WTC11 (cell line): Measurements from ENCODE around the gene SETD7. TPM values are rescaled to one million over a fixed set of nuclear protein-coding genes. Genes with fewer than 3 reads are reported as not detected.
A peak's percentile ranks its signal among the peaks of the same experiment; 100 is the strongest.

Experiments used
- ATAC-seq: fragments of 200-7000 bp; cut with Tn5 transposase; 2 replicates; pipeline ENCODE4 v1.10.0; 2021; ENCODE audit warnings: mild to moderate bottlenecking, moderate library complexity
- CTCF ChIA-PET: fragments of 300-600 bp; sonication (Branson Sonifier 250); formaldehyde crosslinking; loops from one replicate; lab custom pipeline; 2021; ENCODE audit warnings: antibody characterized with exemption; lab: Charles Lee
- POLR2A ChIA-PET: fragments of 350-600 bp; sonication (Branson Sonifier 250); formaldehyde crosslinking; loops from one replicate; lab custom pipeline; 2021; ENCODE audit warnings: antibody characterized with exemption; lab: Charles Lee
- DNase-seq: peaks from one replicate; pipeline ENCODE4 v3.0.0; 2021; ENCODE audit warnings: low spot score
- H3K27ac Mint-ChIP-seq: 2 replicates; pipeline ENCODE4 v1.8.0; 2021; ENCODE audit warnings: mixed read lengths
- H3K27me3 Mint-ChIP-seq: 2 replicates; pipeline ENCODE4 v1.8.0; 2021; ENCODE audit warnings: low read depth, mild to moderate bottlenecking, moderate library complexity, mixed read lengths
- H3K36me3 Mint-ChIP-seq: 2 replicates; pipeline ENCODE4 v1.8.0; 2021; ENCODE audit warnings: mixed read lengths
- H3K4me1 Mint-ChIP-seq: 2 replicates; pipeline ENCODE4 v1.8.0; 2022; ENCODE audit warnings: mixed read lengths
- H3K4me3 Mint-ChIP-seq: 2 replicates; pipeline ENCODE4 v1.8.0; 2021; ENCODE audit warnings: mild to moderate bottlenecking, moderate library complexity, mixed read lengths
- H3K9me3 Mint-ChIP-seq: 2 replicates; pipeline ENCODE4 v1.8.0; 2021; ENCODE audit warnings: mixed read lengths
- ETV6 ChIP-seq: sonication (generic); formaldehyde crosslinking; IDR thresholded peaks from 2 replicates; pipeline ENCODE4 v1.8.1; 2022; ENCODE audit warnings: mild to moderate bottlenecking, missing genetic modification reagents
- MAX ChIP-seq: sonication (generic); formaldehyde crosslinking; IDR thresholded peaks from 2 replicates; pipeline ENCODE4 v1.8.0; 2022; ENCODE audit warnings: mild to moderate bottlenecking, missing genetic modification reagents
- MXD4 ChIP-seq: fragments of 250-450 bp; sonication (Bioruptor Pico); IDR thresholded peaks from 2 replicates; pipeline ENCODE4 v1.8.0; 2021; ENCODE audit warnings: mild to moderate bottlenecking, moderate library complexity, borderline replicate concordance
- PREB ChIP-seq: sonication (generic); formaldehyde crosslinking; IDR thresholded peaks from 2 replicates; pipeline ENCODE4 v1.8.1; 2022; ENCODE audit warnings: mild to moderate bottlenecking, missing genetic modification reagents, moderate library complexity, borderline replicate concordance
- TEAD1 ChIP-seq: sonication (generic); formaldehyde crosslinking; IDR thresholded peaks from 2 replicates; pipeline ENCODE4 v1.8.0; 2022; ENCODE audit warnings: mild to moderate bottlenecking, missing genetic modification reagents
- TEAD4 ChIP-seq: sonication (generic); formaldehyde crosslinking; IDR thresholded peaks from 2 replicates; pipeline ENCODE4 v1.8.0; 2022; ENCODE audit warnings: mild to moderate bottlenecking, missing genetic modification reagents
- ZBTB43 ChIP-seq: sonication (generic); formaldehyde crosslinking; IDR thresholded peaks from 2 replicates; pipeline ENCODE4 v1.8.1; 2023; ENCODE audit warnings: mild to moderate bottlenecking, missing genetic modification reagents
- ZMAT4 ChIP-seq: fragments of 250-450 bp; sonication (Bioruptor Pico); IDR thresholded peaks from 2 replicates; pipeline ENCODE4 v1.9.0; 2021; ENCODE audit warnings: mild to moderate bottlenecking
- ZNF281 ChIP-seq: sonication (generic); formaldehyde crosslinking; IDR thresholded peaks from 2 replicates; pipeline ENCODE4 v1.8.0; 2023; ENCODE audit warnings: mild to moderate bottlenecking, missing genetic modification reagents
- ZNF512 ChIP-seq: sonication (generic); formaldehyde crosslinking; IDR thresholded peaks from 2 replicates; pipeline ENCODE4 v1.8.1; 2022; ENCODE audit warnings: missing genetic modification reagents, borderline replicate concordance
- ZNF532 ChIP-seq: fragments of 250-450 bp; sonication (Bioruptor Pico); IDR thresholded peaks from 2 replicates; pipeline ENCODE4 v1.9.0; 2021; ENCODE audit warnings: mild to moderate bottlenecking, borderline replicate concordance
- ZSCAN18 ChIP-seq: fragments of 250-450 bp; sonication (Bioruptor Pico); IDR thresholded peaks from 2 replicates; pipeline ENCODE4 v2.1.2; 2022; ENCODE audit warnings: mild to moderate bottlenecking, moderate library complexity
- total RNA-seq: library from RNA; stranded (reverse); gene quantifications from 3 replicates; pipeline ENCODE4 v1.2.3, GENCODE V29; 2021

SETD7 gene
- total RNA-seq, 1 experiment from 2014 or later: 5.6 TPM

GRCh38 chr4:139562067-139562684 lies 6.2 kb upstream of the SETD7 start (continued):
- no peak for TF ChIP-seq PREB (CRISPR knock-in tag)
- TF ChIP-seq ZNF512 (CRISPR knock-in tag): no peak
- TF ChIP-seq, all 79 proteins: peak for 0

GRCh38 chr4:139560406-139561104 lies 4.5 kb upstream of the SETD7 start:
- peak; percentile 11; the same call in 1 of the 2 replicates for ATAC-seq
- ChIA-PET POLR2A (no interaction called here), CTCF (interaction anchor here (0.6 to 1.0 kb wide), 2 partner anchors 17 to 96 kb away, joined by 3 to 4 read pairs; no protein-coding TSS in a partner anchor)
- H3K27ac Mint-ChIP-seq: no peak overlapping the region
- peaks cover 63% of the 10 kb centered on the region for H3K27me3 Mint-ChIP-seq
- peak; percentile 26 for DNase-seq
- no peaks in the 10 kb centered on the region for H3K36me3 Mint-ChIP-seq
- no peak overlapping the region for H3K4me3 Mint-ChIP-seq
- TF ChIP-seq ZNF281 (CRISPR knock-in tag) (no peak), ZSCAN18 (CRISPR knock-in tag) (no peak)
- TF ChIP-seq, all 79 proteins: peak for 0
- Mint-ChIP-seq H3K4me1 (peaks cover 27% of the 10 kb centered on the region), H3K9me3 (no peaks in the 10 kb centered on the region)

GRCh38 chr4:139559687-139560086 lies 3.7 kb upstream of the SETD7 start:
- Mint-ChIP-seq H3K36me3 (no peaks in the 10 kb centered on the region), H3K9me3 (no peaks in the 10 kb centered on the region), H3K4me3 (no peak overlapping the region), H3K4me1 (peaks cover 32% of the 10 kb centered on the region), H3K27ac (no peak overlapping the region), H3K27me3 (peaks cover 69% of the 10 kb centered on the region)
- ChIA-PET CTCF (no interaction called here), POLR2A (no interaction called here)
- peak; percentile 7; the same call in 1 of the 2 replicates for ATAC-seq
- no peak for DNase-seq
- TF ChIP-seq MAX (CRISPR knock-in tag) (no peak), PREB (CRISPR knock-in tag) (no peak), ETV6 (no peak), ZNF512 (CRISPR knock-in tag) (no peak), ZBTB43 (CRISPR knock-in tag) (no peak), MXD4 (no peak), ZNF532 (CRISPR knock-in tag) (no peak), TEAD1 (no peak), ZMAT4 (CRISPR knock-in tag) (no peak), TEAD4 (no peak)
